Calu3 (cell line): ENCODE measurements around the gene PAX2. TPM values are rescaled to one million over a fixed set of nuclear protein-coding genes. Genes with fewer than 3 reads are reported as not detected.

Experiments
- BruUV-seq: library from RNA; stranded (reverse); fragments of 400-500 nt; replicated peaks from 2 replicates; lab custom pipeline; 2021; lab: Mats Ljungman, UMichigan
- CTCF ChIA-PET: fragments of 300-600 bp; sonication (Branson Sonifier 250); formaldehyde crosslinking; loops from one replicate; lab custom pipeline; 2022; ENCODE audit warnings: antibody characterized with exemption; lab: Charles Lee
- DNase-seq: peaks from one replicate; pipeline ENCODE4 v3.0.0; 2022
- H3K27ac Mint-ChIP-seq: one replicate; pipeline ENCODE4 v1.8.0; 2022; ENCODE audit warnings: mixed read lengths; ENCODE audit not compliant: unreplicated experiment
- H3K27me3 Mint-ChIP-seq: one replicate; pipeline ENCODE4 v1.8.0; 2022; ENCODE audit warnings: mixed read lengths; ENCODE audit not compliant: unreplicated experiment
- H3K36me3 Mint-ChIP-seq: one replicate; pipeline ENCODE4 v1.8.0; 2022; ENCODE audit warnings: mild to moderate bottlenecking, moderate library complexity, mixed read lengths; ENCODE audit not compliant: insufficient read depth, unreplicated experiment
- H3K4me1 Mint-ChIP-seq: one replicate; pipeline ENCODE4 v1.8.0; 2022; ENCODE audit warnings: mild to moderate bottlenecking, low read depth, mixed read lengths; ENCODE audit not compliant: unreplicated experiment
- H3K4me3 Mint-ChIP-seq: one replicate; pipeline ENCODE4 v1.8.0; 2022; ENCODE audit warnings: mild to moderate bottlenecking, low read depth, moderate library complexity, mixed read lengths; ENCODE audit not compliant: unreplicated experiment
- H3K9me3 Mint-ChIP-seq: one replicate; pipeline ENCODE4 v1.8.0; 2022; ENCODE audit warnings: low read depth, mixed read lengths; ENCODE audit not compliant: unreplicated experiment
- CTCF ChIP-seq: fragments of 200-600 bp; IDR thresholded peaks from one replicate; pipeline ENCODE4 v1.8.0; 2022; ENCODE audit warnings: antibody characterized with exemption; ENCODE audit not compliant: unreplicated experiment
- intact Hi-C: fragments of 100-400 bp; cut with micrococcal nuclease; formaldehyde crosslinking; loops from one replicate; pipeline ENCODE4 v1.10.0; 2022; ENCODE audit not compliant: unreplicated experiment
- total RNA-seq: library from RNA; stranded (reverse); gene quantifications from 2 replicates; pipeline ENCODE4 v1.2.3, GENCODE V29; 2022

PAX2 gene
- total RNA-seq, 1 experiment from 2014 or later = not detected

- Mint-ChIP-seq H3K27me3 (peaks cover 100% of the 10 kb centered on the region), H3K4me3 (no peak overlapping the region), H3K4me1 (no peaks in the 10 kb centered on the region), H3K27ac (no peak overlapping the region), H3K36me3 (no peaks in the 10 kb centered on the region), H3K9me3 (no peaks in the 10 kb centered on the region)
- CTCF ChIA-PET = no interaction called here
- intact Hi-C loops = no loop called here
- no TSS peak for BruUV-seq
- DNase-seq = no peak
- TF ChIP-seq CTCF = no peak
Measured at GRCh38 chr10:100782461-100783244, 37.3 kb downstream of the PAX2 start.

- no peak for TF ChIP-seq CTCF
- H3K4me1 Mint-ChIP-seq = no peaks in the 10 kb centered on the region
- intact Hi-C loops = no loop called here
- no peak overlapping the region for H3K27ac Mint-ChIP-seq
- BruUV-seq = no TSS peak
- H3K27me3 Mint-ChIP-seq = peaks cover 100% of the 10 kb centered on the region
- H3K9me3 Mint-ChIP-seq = no peaks in the 10 kb centered on the region
- H3K36me3 Mint-ChIP-seq = no peaks in the 10 kb centered on the region
- CTCF ChIA-PET = interaction anchor here (1.0 kb wide), 1 partner anchor 13 kb away, joined by 6 read pairs; no protein-coding TSS in a partner anchor
- no peak for DNase-seq
- no peak overlapping the region for H3K4me3 Mint-ChIP-seq
Measured at GRCh38 chr10:100784126-100784525, 38.7 kb downstream of the PAX2 start.

GRCh38 chr10:100786591-100786990 lies 41.2 kb downstream of the PAX2 start:
- intact Hi-C loops = no loop called here
- Mint-ChIP-seq H3K4me3 (no peak overlapping the region), H3K27ac (no peak overlapping the region), H3K4me1 (no peaks in the 10 kb centered on the region), H3K27me3 (peaks cover 93% of the 10 kb centered on the region), H3K36me3 (no peaks in the 10 kb centered on the region), H3K9me3 (no peaks in the 10 kb centered on the region)
- DNase-seq = no peak
- CTCF ChIA-PET = no interaction called here
- no TSS peak for BruUV-seq
- no peak for TF ChIP-seq CTCF

- Mint-ChIP-seq H3K27ac (no peak overlapping the region), H3K9me3 (no peaks in the 10 kb centered on the region), H3K36me3 (no peaks in the 10 kb centered on the region), H3K27me3 (peaks cover 93% of the 10 kb centered on the region), H3K4me3 (no peak overlapping the region), H3K4me1 (no peaks in the 10 kb centered on the region)
- TF ChIP-seq CTCF = no peak
- no TSS peak for BruUV-seq
- CTCF ChIA-PET = no interaction called here
- no peak for DNase-seq
- intact Hi-C loops = no loop called here
Measured at GRCh38 chr10:100788002-100788903, 42.9 kb downstream of the PAX2 start.
